Measurements from ENCODE around the gene POTEE.
"Not testable (repeated sequence)": the region's sequence is repeated elsewhere in the genome, so short reads cannot be mapped to it uniquely, and the experiment has no call there.

The POTEE gene

GRCh38 chr2:131201098-131201497, 8.2 kb upstream of the POTEE start:
- Histone ChIP-seq H3K4me1 (ENCODE audit: insufficient read depth, poor library complexity, severe bottlenecking) (no peaks in the 10 kb centered on the region), H3K36me3 (ENCODE audit: low read depth) (no peaks in the 10 kb centered on the region), H3K27me3 (ENCODE audit: insufficient read depth, poor library complexity, severe bottlenecking) (peaks cover 19% of the 10 kb centered on the region), H3K4me3 (ENCODE audit: severe bottlenecking) (no peak overlapping the region), H3K27ac (ENCODE audit: poor library complexity, severe bottlenecking) (no peak overlapping the region), H3K9me3 (ENCODE audit: severe bottlenecking) (no peaks in the 10 kb centered on the region)
- TF ChIP-seq CTCF (IDR thresholded peaks at IDR 0.05; ENCODE audit: poor library complexity, severe bottlenecking), result no peak
- no peak for DNase-seq (ENCODE audit: low spot score)
- no peak for ATAC-seq (ENCODE audit: low read depth)

- not testable (repeated sequence) for H3K4me1 ChIP-seq (ENCODE audit: insufficient read depth, poor library complexity, severe bottlenecking); DNase-seq (ENCODE audit: low spot score); ATAC-seq (ENCODE audit: low read depth); H3K27me3 ChIP-seq (ENCODE audit: insufficient read depth, poor library complexity, severe bottlenecking); H3K27ac ChIP-seq (ENCODE audit: poor library complexity, severe bottlenecking); H3K4me3 ChIP-seq (ENCODE audit: severe bottlenecking); H3K36me3 ChIP-seq (ENCODE audit: low read depth); H3K9me3 ChIP-seq (ENCODE audit: severe bottlenecking)
Observed at GRCh38 chr2:131207839-131208238, 1.5 kb upstream of the POTEE start.

DNA sequence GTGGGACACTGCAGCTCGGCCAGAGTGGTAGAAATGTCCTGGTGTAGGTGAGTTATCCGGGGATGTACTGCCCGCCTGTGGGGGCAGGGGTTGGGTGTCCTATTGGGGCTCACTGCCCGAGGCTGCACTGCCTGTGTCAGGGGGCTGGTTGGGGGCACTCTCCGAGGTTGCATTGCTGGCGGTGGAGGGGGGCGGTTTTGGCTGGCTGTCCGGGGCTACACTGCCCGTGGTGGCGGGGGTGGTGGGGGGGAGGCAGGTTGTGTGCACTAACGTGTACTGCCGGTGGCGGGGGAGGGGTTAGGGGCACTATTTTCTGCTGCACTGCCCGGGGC, 403 bp downstream of the POTEE start:
- not testable (repeated sequence) for H3K27me3 ChIP-seq (ENCODE audit: insufficient read depth, poor library complexity, severe bottlenecking); H3K4me3 ChIP-seq (ENCODE audit: severe bottlenecking)

GRCh38 chr2:131210434-131211211, 1.3 kb downstream of the POTEE start:
- not testable (repeated sequence) for H3K9me3 ChIP-seq (ENCODE audit: severe bottlenecking); ATAC-seq (ENCODE audit: low read depth); DNase-seq (ENCODE audit: low spot score); H3K27me3 ChIP-seq (ENCODE audit: insufficient read depth, poor library complexity, severe bottlenecking); H3K36me3 ChIP-seq (ENCODE audit: low read depth); H3K4me3 ChIP-seq (ENCODE audit: severe bottlenecking); H3K4me1 ChIP-seq (ENCODE audit: insufficient read depth, poor library complexity, severe bottlenecking); H3K27ac ChIP-seq (ENCODE audit: poor library complexity, severe bottlenecking)

More for the DNA sequence above, 403 bp downstream of the POTEE start:
- not testable (repeated sequence) for H3K36me3 ChIP-seq (ENCODE audit: low read depth); ATAC-seq (ENCODE audit: low read depth); H3K4me1 ChIP-seq (ENCODE audit: insufficient read depth, poor library complexity, severe bottlenecking); H3K9me3 ChIP-seq (ENCODE audit: severe bottlenecking); H3K27ac ChIP-seq (ENCODE audit: poor library complexity, severe bottlenecking); DNase-seq (ENCODE audit: low spot score)

DNA sequence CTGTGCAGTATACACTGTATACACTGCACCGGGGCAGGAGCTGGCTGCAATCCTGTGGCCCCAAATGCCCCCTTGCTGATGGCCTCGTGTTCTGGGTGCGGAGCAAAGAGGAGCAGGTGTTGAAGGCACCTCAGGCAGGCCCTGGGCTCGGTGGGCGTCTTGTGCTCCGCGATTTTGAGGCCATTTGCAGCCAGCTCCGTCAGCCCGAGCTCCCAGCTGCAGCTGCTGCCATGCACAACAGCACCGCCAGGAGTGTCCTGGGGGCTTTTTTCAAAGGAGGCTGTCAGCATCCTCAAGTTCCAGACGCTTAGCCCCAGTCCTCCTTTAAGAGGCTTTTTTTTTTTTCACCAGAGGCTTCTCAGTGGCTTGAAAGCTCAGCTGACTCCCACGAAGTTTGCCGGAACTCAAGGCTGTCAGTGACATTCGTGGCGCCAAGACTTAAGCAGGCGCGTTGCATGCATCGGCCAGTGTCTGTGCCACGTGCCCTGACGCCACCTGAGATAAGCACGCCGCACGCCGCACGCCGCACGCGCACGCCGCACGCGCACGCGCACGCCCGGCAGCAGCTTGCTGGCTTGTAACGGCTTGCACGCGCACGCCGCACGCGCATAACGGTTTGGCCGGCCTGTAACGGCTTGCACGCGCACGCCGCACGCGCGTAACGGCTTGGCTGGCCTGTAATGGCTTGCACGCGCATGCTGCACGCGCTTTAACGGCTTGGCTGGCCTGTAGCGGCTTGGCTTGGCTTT, 8.1 kb downstream of the POTEE start:
- ATAC-seq (ENCODE audit: low read depth); DNase-seq (ENCODE audit: low spot score); H3K27me3 ChIP-seq (ENCODE audit: insufficient read depth, poor library complexity, severe bottlenecking); H3K4me1 ChIP-seq (ENCODE audit: insufficient read depth, poor library complexity, severe bottlenecking); H3K36me3 ChIP-seq (ENCODE audit: low read depth); H3K27ac ChIP-seq (ENCODE audit: poor library complexity, severe bottlenecking); H3K4me3 ChIP-seq (ENCODE audit: severe bottlenecking); H3K9me3 ChIP-seq (ENCODE audit: severe bottlenecking): not testable (repeated sequence)

- H3K9me3 ChIP-seq (ENCODE audit: severe bottlenecking); H3K4me1 ChIP-seq (ENCODE audit: insufficient read depth, poor library complexity, severe bottlenecking); H3K27me3 ChIP-seq (ENCODE audit: insufficient read depth, poor library complexity, severe bottlenecking); H3K27ac ChIP-seq (ENCODE audit: poor library complexity, severe bottlenecking); H3K4me3 ChIP-seq (ENCODE audit: severe bottlenecking); ATAC-seq (ENCODE audit: low read depth); DNase-seq (ENCODE audit: low spot score); H3K36me3 ChIP-seq (ENCODE audit: low read depth): not testable (repeated sequence)
Observed at GRCh38 chr2:131235543-131236449, 26.5 kb downstream of the POTEE start.
